NB4 (cell line): ENCODE data around the gene KIF22.

Experiments
- POLR2A ChIP-seq: IDR thresholded peaks from 2 replicates; pipeline ENCODE4 v1.6.1; 2011; ENCODE audit warnings: mild to moderate bottlenecking; ENCODE audit not compliant: insufficient read length; ENCODE audit errors: extremely low read depth
- TF ChIP-seq, protein P1 (sequence below): IDR thresholded peaks from one replicate; pipeline ENCODE4 v1.5.1; 2012; ENCODE audit warnings: low read depth, low read length
- TF ChIP-seq, protein P2 (sequence below): IDR thresholded peaks from 2 replicates; pipeline ENCODE4 v1.6.1; 2011; ENCODE audit warnings: low read depth, low read length

DNA sequence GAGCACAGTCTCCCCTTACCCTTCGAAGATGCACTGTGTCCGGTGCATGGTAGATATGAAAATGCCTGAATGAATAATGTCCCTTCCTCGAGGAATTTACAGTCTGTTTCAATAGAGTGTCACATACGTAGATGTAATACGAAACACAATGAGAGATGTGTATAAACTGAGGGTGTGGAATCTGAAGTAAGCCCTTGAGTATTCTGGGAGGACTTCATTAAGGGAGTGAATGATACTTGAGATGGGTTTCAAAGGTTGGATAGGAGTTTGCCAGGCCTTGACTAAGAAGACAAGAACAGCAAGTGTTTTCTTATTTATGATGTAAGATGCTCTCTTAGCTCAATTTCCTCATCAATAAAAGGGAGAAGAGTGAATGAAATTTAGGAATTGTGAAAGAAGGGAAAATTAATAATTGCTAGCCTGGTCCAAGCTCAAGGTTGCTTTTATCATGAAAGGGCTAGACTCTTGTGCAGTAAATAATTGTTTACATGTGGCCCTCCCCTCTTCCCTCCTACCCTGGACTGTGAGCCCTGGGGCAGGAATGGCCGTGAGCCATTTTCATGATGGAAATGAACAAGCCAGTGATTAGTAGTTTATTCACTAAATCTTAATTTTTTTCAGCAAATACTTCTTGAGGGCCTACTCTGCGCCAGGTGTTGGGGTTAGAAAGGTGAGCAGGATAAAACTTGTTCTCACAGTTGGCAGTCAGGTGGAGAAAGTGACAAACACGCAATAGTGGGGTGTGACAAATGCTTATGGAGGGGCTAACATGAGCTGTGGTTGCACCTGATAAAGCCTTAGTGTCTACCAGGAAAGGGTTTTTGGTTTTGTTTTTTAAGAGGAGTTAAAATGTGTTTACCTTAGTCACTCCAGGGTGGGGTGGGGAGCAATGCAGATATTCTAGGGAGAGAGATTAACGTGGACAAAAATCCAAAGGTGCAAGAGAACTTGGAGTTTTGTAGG is 1.6 kb downstream of the KIF22 start:
- no peak for TF ChIP-seq POLR2A
- TF ChIP-seq, protein P1, sequence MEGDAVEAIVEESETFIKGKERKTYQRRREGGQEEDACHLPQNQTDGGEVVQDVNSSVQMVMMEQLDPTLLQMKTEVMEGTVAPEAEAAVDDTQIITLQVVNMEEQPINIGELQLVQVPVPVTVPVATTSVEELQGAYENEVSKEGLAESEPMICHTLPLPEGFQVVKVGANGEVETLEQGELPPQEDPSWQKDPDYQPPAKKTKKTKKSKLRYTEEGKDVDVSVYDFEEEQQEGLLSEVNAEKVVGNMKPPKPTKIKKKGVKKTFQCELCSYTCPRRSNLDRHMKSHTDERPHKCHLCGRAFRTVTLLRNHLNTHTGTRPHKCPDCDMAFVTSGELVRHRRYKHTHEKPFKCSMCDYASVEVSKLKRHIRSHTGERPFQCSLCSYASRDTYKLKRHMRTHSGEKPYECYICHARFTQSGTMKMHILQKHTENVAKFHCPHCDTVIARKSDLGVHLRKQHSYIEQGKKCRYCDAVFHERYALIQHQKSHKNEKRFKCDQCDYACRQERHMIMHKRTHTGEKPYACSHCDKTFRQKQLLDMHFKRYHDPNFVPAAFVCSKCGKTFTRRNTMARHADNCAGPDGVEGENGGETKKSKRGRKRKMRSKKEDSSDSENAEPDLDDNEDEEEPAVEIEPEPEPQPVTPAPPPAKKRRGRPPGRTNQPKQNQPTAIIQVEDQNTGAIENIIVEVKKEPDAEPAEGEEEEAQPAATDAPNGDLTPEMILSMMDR: no peak
- TF ChIP-seq, protein P2, sequence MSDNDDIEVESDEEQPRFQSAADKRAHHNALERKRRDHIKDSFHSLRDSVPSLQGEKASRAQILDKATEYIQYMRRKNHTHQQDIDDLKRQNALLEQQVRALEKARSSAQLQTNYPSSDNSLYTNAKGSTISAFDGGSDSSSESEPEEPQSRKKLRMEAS: no peak
